B cell (primary cell): ENCODE measurements around the gene COTL1. TPM values are rescaled to one million over a fixed set of nuclear protein-coding genes. Genes with fewer than 3 reads are reported as not detected.

Source experiments
- ATAC-seq: fragments of 200-7000 bp; cut with Tn5 transposase; one replicate; pipeline ENCODE4 v1.10.0; 2021; ENCODE audit warnings: low read depth, mild to moderate bottlenecking, moderate number of reproducible peaks, moderate library complexity
- CTCF ChIA-PET: fragments of 350-600 bp; sonication (Branson Sonifier 250); formaldehyde crosslinking; loops from one replicate; lab custom pipeline; 2021; ENCODE audit warnings: antibody characterized with exemption, inconsistent platforms; lab: Charles Lee
- POLR2A ChIA-PET: fragments of 350-600 bp; sonication (Branson Sonifier 250); formaldehyde crosslinking; loops from one replicate; lab custom pipeline; 2021; ENCODE audit warnings: antibody characterized with exemption; lab: Charles Lee
- DNase-seq: peaks from one replicate; pipeline ENCODE4 v3.0.0; 2013
- H2AFZ ChIP-seq: 2 replicates; pipeline ENCODE4 v1.6.1; 2012; ENCODE audit warnings: mild to moderate bottlenecking, low read depth, low read length; ENCODE audit not compliant: insufficient read depth, poor library complexity, severe bottlenecking
- H3K27ac ChIP-seq, 2 donors: 1 replicate in 1 of 2; 2 replicates in 1 of 2; pipeline ENCODE4 v1.5.1; 2012 to 2013; ENCODE audit warnings: low read length in 2 of 2, mild to moderate bottlenecking in 2 of 2, moderate library complexity in 1 of 2
- H3K27me3 ChIP-seq, 4 experiments: fragments of 200-600 bp in 1 of 4; sonication (generic) in 1 of 4; replicated peaks in 1 of 4; 1 replicate in 2 of 4; 2 replicates in 2 of 4; pipeline versions ENCODE4 v1.6.1 to v1.7.0; 2013 to 2016; ENCODE audit warnings: low read length in 3 of 4, mild to moderate bottlenecking in 2 of 4, mixed read lengths in 1 of 4, moderate library complexity in 1 of 4; ENCODE audit not compliant: insufficient read depth in 4 of 4, control insufficient read depth in 3 of 4; ENCODE audit errors: control extremely low read depth in 1 of 4
- H3K36me3 ChIP-seq, 2 experiments: replicated peaks in 1 of 2; 1 replicate in 1 of 2; 2 replicates in 1 of 2; pipeline versions ENCODE4 v1.6.1 to v1.7.1; 2013; ENCODE audit warnings: low read length in 1 of 2; ENCODE audit not compliant: insufficient read depth in 2 of 2, control insufficient read depth in 1 of 2; ENCODE audit errors: control extremely low read depth in 1 of 2, extremely low read depth in 1 of 2
- H3K4me1 ChIP-seq, 2 donors: fragments of 200-600 bp in 1 of 2; sonication (generic) in 1 of 2; 1 replicate in 1 of 2; 2 replicates in 1 of 2; pipeline versions ENCODE4 v1.5.1 to v1.6.1; 2013 to 2017; ENCODE audit warnings: low read length in 2 of 2; ENCODE audit not compliant: control insufficient read depth in 2 of 2, insufficient read depth in 2 of 2
- H3K4me2 ChIP-seq: replicated peaks from 2 replicates; pipeline ENCODE3; 2012; ENCODE audit warnings: mild to moderate bottlenecking, low read depth, low read length; ENCODE audit not compliant: poor library complexity, severe bottlenecking
- H3K4me3 ChIP-seq, 5 experiments: fragments of 200-600 bp in 1 of 5; sonication (generic) in 1 of 5; 1 replicate in 3 of 5; 2 replicates in 2 of 5; pipeline versions ENCODE4 v1.5.1 to v1.7.0; 2011 to 2016; ENCODE audit warnings: low read length in 4 of 5, mild to moderate bottlenecking in 4 of 5, low read depth in 2 of 5, control low read depth in 1 of 5, moderate library complexity in 1 of 5; ENCODE audit not compliant: insufficient read depth in 1 of 5; ENCODE audit errors: control extremely low read depth in 1 of 5, extremely low read depth in 1 of 5
- H3K79me2 ChIP-seq: fragments of 200-600 bp; sonication (generic); one replicate; pipeline ENCODE4 v1.6.0; 2016; ENCODE audit warnings: low read length; ENCODE audit not compliant: control insufficient read depth, insufficient read depth
- H3K9ac ChIP-seq: fragments of 200-600 bp; sonication (generic); 2 replicates; pipeline ENCODE4 v1.6.1; 2017; ENCODE audit warnings: mild to moderate bottlenecking, low read length, moderate library complexity
- H3K9me3 ChIP-seq, 3 donors: one replicate each; pipeline versions ENCODE4 v1.6.1 to v1.7.1; 2013; ENCODE audit warnings: low read length in 2 of 3; ENCODE audit not compliant: control insufficient read depth in 2 of 3, insufficient read depth in 1 of 3; ENCODE audit errors: control extremely low read depth in 1 of 3
- H4K20me1 ChIP-seq: 2 replicates; pipeline ENCODE4 v1.6.0; 2012; ENCODE audit warnings: mild to moderate bottlenecking, low read length; ENCODE audit not compliant: insufficient read depth, control insufficient read depth, poor library complexity, severe bottlenecking
- H3K27ac Mint-ChIP-seq: one replicate; pipeline ENCODE4 v1.8.0; 2021; ENCODE audit warnings: mixed read lengths
- H3K27me3 Mint-ChIP-seq: one replicate; pipeline ENCODE4 v1.8.0; 2021; ENCODE audit warnings: mixed read lengths
- H3K4me1 Mint-ChIP-seq: one replicate; pipeline ENCODE4 v1.8.0; 2021; ENCODE audit warnings: mixed read lengths
- H3K4me3 Mint-ChIP-seq: one replicate; pipeline ENCODE4 v1.8.0; 2021; ENCODE audit warnings: mixed read lengths
- H3K9me3 Mint-ChIP-seq: one replicate; pipeline ENCODE4 v1.8.0; 2022; ENCODE audit warnings: mixed read lengths; ENCODE audit not compliant: insufficient read depth
- CTCF ChIP-seq: fragments of 200-600 bp; IDR thresholded peaks from one replicate; pipeline ENCODE4 v1.8.0; 2022; ENCODE audit warnings: antibody characterized with exemption, mild to moderate bottlenecking
- EZH2 ChIP-seq: IDR thresholded peaks from 2 replicates; pipeline ENCODE4 v1.6.1; 2012; ENCODE audit warnings: borderline replicate concordance, low read depth, mild to moderate bottlenecking, moderate library complexity, low read length; ENCODE audit not compliant: insufficient read depth, poor library complexity, severe bottlenecking
- WGBS: methylation state at CpG from one replicate; pipeline ENCODE4 v1.1.5; 2013; ENCODE audit warnings: missing lambda C conversion rate; ENCODE audit not compliant: insufficient coverage; 5-methylcytosine and 5-hydroxymethylcytosine counted together
- intact Hi-C: fragments of 100-400 bp; cut with micrococcal nuclease; formaldehyde crosslinking; loops from one replicate; pipeline ENCODE4 v1.10.0; 2022
- polyA plus RNA-seq: library from polyadenylated mRNA; depleted of rRNA; stranded (reverse); fragments of >200 nt; gene quantifications from 2 replicates; pipeline ENCODE4 v1.2.3, GENCODE V29; 2012
- total RNA-seq, 2 donors: library from RNA; stranded (reverse); fragments of 120-200 nt in 1 of 2; gene quantifications; 1 replicate in 1 of 2; 2 replicates in 1 of 2; pipeline versions ENCODE4 v1.2.3 to v1.2.4, GENCODE V29; 2013 to 2022

The COTL1 gene
- total and polyA plus RNA-seq, 2 donors (not counting 1 experiment from before 2014, with no cell fraction given): 158 to 264 TPM

- peak overlapping the region; percentile 77 for H2AFZ ChIP-seq
- peaks cover 67% of the 10 kb centered on the region for H3K79me2 ChIP-seq
- DNase-seq: peak; percentile 75
These were observed 1.4 kb downstream of the COTL1 start for GRCh38 chr16:84616515-84616914.

More at GRCh38 chr16:84616515-84616914, 1.4 kb downstream of the COTL1 start:
- Histone ChIP-seq H3K27ac (peak overlapping the region; percentile 4 to 72), H3K4me2 (peak overlapping the region; percentile 88), H3K27me3 (no peaks in the 10 kb centered on the region), H3K9ac (peak overlapping the region; percentile 82), H3K9me3 (no peaks in the 10 kb centered on the region), H3K4me3 (peak overlapping the region; percentile 73 to 96 (median 85)), H3K4me1 (peaks cover 52 to 70% of the 10 kb centered on the region in 2 donors), H3K36me3 (peaks cover 0 to 43% of the 10 kb centered on the region in 2 experiments), H4K20me1 (peaks cover 31% of the 10 kb centered on the region)
- Mint-ChIP-seq H3K4me1 (peaks cover 71% of the 10 kb centered on the region), H3K27me3 (no peaks in the 10 kb centered on the region), H3K9me3 (no peaks in the 10 kb centered on the region), H3K4me3 (peak overlapping the region; percentile 88), H3K27ac (peak overlapping the region; percentile 90)
- ChIA-PET CTCF (interaction anchor here (0.8 to 29.5 kb wide), 7 partner anchors 10 to 113 kb away, joined by 3 to 536 read pairs (median 11); partner anchors contain the start of gene MEAK7), POLR2A (interaction anchor here (0.6 to 2.1 kb wide), 6 partner anchors 16 to 102 kb away, joined by 4 to 14 read pairs (median 6); no protein-coding TSS in a partner anchor)
- intact Hi-C loops: loop anchor here (1.0 to 2.0 kb wide), 3 partner anchors 8 to 54 kb away; no protein-coding TSS in a partner anchor
- 18% methylated on average over 7 of the region's 13 CpGs for WGBS
- ATAC-seq: peak; percentile 8
- TF ChIP-seq CTCF: no peak
- no peak for TF ChIP-seq EZH2
